ENCODE data around the gene MTHFD1L.

Gene MTHFD1L

DNA sequence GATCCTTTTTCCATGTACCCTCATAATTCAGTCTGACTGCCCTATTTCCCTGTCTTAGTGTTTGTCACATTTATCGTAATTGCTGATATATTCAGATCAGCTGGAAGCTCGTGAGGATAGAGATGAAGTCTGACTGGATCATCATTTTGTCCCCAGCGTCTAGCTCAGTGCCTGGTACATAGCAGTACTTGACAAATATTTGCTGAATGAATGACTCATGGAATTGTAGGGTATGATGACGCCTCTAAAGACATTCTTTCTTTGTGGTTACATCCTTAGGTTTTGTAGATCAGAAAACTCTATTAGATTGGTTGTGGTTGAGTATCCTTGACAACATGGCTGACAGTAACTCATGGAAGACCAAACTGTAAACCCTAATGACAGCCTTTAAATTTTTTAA lies 68.9 kb downstream of the MTHFD1L start:
- DNase-seq (ENCODE audit: low spot score): no peak

DNA sequence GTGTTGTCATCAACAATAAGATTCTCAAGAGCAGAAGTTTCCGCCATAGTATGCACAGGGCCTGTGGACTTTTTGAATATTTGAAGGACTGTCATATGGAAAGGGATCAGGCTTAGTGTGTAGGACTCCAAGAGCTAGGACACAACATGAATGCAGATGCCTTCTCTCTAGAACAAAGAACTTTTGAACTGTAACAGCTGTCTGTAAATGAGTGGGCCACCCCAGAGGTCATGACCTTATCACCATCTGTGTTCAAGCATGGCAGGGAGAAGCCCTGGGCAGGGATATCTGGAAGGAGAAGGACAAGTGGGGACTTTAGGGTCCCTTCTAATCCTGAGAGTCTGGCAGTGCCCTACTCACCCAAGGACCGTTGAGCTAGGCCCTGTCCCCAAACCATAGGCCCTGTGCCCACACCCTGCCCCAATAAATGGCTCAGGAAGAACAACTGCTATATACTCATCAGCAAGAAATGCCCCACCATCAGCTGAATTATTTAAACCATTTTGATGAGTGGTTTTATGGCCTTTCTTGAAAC lies 70.6 kb downstream of the MTHFD1L start:
- no peak for DNase-seq (ENCODE audit: low spot score)

GRCh38 chr6:150937132-150937906 lies 71.8 kb downstream of the MTHFD1L start:
- DNase-seq (ENCODE audit: low spot score): no peak

DNA sequence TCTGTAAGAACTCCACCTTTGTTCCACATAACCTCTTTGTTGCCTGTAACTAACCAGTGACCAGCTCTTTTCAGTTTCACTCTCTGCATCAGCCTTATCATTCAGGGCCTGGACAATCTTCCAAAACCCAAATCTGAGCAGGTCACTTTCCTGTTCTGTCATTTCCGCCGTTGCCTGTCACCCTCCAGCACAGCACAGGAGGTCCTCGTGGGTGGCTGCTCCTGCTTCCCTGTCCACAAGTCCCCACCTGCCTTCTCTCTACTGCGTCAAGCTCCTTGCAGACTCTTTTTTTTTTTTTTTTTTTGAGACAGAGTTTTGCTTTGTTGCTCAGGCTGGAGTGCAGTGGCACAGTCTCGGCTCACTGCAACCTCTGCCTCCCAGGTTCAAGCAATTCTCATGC lies 73.9 kb downstream of the MTHFD1L start:
- DNase-seq (ENCODE audit: low spot score): no peak

- DNase-seq (ENCODE audit: low spot score): no peak
Measured at GRCh38 chr6:150940941-150941340, 75.4 kb downstream of the MTHFD1L start.

- no peak for DNase-seq (ENCODE audit: low spot score)
Measured at GRCh38 chr6:150949526-150949925, 84.0 kb downstream of the MTHFD1L start.

- no peak for DNase-seq (ENCODE audit: low spot score)
Measured at GRCh38 chr6:150953851-150954250, 88.3 kb downstream of the MTHFD1L start.

GRCh38 chr6:150959166-150959565 lies 93.7 kb downstream of the MTHFD1L start:
- DNase-seq (ENCODE audit: low spot score): no peak

DNA sequence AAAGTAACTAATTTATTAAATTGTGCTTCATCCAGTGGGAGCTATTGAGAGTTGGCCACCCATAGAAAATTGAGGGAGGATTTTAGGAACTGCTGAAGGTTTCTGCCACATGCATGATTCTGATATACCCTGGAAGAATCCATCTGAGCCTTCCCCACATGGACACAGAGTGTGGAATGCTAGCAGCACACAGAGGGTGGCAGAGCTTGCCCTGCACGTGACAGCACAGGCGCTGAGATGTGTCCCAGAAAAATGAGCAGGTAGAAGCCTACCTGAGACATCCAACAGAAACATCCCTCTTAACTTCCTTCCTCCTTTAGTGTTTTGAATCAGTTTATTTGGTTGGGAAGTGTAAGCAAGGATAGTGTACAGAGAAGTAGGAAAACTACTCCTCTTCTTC lies 96.9 kb downstream of the MTHFD1L start:
- DNase-seq (ENCODE audit: low spot score): no peak

DNA sequence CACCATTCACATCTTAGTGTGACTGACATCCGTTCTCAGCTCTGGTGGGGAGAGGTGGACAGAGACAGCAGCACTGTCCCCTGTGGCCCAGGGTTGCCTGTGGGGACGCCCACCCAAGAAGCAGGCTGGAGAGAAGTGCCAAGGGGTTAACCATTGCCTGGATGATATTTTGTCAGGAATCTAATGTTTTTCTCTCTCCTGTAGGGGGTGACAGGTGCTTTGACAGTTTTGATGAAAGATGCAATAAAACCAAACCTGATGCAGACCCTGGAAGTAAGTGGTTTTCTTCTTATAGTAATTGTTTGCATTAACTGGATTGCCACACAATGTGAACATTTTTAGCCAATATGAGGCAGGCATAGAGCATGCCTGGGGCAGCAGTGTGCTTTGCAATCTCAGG lies 99.3 kb downstream of the MTHFD1L start:
- DNase-seq (ENCODE audit: low spot score): no peak

DNA sequence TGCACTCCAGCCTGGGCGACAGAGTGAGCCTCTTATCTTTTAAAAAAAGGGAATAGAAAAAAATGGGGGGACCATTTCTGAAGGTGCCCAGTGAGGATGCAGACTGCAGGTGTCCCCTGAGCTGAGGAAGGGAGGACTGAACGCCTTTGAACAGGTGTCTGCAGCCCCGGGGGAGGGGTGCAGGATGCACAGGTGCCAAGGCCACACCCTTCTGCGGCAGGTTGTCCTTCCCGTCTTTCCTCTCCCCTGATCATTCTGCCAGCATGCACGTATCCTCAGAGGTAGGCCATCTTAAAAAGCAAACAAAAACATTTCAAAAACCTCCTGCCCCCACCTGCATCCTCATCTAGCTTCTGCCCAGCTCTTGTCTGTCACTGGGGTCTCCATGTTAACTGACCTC lies 101.3 kb downstream of the MTHFD1L start:
- DNase-seq (ENCODE audit: low spot score): no peak

DNA sequence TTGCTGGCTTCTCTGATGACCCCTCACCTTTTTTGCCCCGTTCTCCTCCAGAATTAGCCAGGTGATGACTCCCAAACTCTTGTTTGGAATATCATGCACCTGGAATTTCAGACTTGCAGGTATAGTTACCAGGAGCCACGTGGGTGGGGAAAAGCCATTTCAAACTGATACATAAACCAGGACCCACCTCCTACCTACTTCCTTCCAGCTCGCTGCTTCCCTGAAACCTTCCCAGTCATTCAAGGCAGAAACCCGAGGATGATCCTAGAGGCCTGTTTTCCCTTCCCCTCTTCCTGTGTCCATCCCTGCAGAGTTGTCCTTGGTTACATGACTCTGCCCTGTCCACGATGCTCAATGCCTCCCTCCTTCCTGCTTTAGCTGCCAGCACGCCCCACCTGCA lies 101.9 kb downstream of the MTHFD1L start:
- DNase-seq (ENCODE audit: low spot score): no peak

DNA sequence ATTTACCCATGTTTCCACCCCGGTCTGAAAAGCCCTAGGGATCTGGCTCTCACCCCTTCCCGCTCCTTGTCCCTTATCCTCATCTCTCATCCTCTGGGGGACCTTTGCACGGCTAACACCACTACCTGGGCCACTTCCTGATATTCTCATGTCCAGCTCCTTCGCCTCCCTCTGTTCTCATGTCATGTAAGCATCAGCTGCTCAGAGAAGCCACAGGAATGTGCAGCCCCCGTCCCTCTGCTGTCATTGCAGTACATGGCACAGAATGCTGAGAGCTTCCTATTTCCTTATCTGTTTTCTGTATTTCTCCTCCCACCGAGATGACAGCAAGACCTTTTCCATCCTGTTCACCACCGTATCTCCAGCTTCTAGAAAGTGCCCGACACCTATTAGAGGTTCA lies 102.4 kb downstream of the MTHFD1L start:
- no peak for DNase-seq (ENCODE audit: low spot score)

GRCh38 chr6:150969901-150970300 lies 104.4 kb downstream of the MTHFD1L start:
- DNase-seq (ENCODE audit: low spot score): no peak

DNA sequence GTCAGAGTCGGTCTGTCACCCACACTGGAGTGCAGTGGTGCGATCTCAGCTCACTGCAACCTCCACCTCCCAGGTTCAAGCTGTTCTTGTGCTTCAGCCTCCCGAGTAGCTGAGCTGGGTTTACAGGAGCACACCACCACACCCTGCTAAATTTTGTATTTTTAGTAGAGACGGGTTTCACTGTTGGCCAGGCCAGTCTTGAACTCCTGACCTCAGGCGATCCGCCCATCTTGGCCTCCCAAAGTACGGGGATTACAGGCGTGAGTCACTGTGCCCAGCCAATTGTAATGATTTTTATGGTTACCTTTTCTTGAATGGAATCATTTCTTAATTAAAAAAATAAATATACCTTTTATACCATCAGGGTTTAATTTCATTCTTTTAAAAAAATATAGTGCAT lies 105.7 kb downstream of the MTHFD1L start:
- no peak for DNase-seq (ENCODE audit: low spot score)

DNA sequence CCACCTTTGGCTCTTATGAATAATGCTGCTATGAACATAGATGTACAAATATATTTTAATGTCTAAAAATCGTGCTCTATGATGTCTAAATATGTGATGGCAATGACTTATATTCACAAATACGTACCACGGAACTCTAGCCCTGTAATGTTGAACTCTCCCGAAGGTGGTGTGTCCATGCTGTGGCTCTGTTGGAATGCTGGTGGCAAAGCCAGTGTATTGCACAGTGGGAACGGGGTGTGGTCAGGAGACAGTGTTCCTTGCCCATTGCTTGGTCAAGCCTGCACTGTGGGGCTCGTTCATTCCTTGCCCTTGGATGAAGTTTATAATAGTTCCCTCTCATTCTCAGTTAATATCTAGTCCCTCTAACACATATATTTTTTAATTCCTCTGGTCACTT lies 109.6 kb downstream of the MTHFD1L start:
- DNase-seq (ENCODE audit: low spot score): no peak

DNA sequence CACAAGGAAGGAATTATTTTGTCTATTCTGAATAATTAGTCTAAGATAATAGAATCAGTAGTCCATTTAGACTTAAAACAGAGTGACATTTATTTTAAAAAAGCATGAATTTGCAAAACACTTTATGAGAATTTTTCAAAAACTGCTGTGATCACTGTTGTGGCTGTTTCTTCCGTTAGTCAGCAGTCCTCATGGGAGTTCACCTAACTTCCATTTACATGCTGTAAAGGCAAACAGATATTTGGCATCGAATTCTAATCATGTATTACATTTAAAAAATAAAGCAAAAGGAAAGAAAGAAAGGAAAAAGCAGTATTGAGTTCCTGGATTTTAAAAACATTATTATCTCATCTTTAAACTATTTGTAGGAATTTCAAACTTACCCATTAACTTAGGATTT lies 111.8 kb downstream of the MTHFD1L start:
- DNase-seq (ENCODE audit: low spot score): no peak

DNA sequence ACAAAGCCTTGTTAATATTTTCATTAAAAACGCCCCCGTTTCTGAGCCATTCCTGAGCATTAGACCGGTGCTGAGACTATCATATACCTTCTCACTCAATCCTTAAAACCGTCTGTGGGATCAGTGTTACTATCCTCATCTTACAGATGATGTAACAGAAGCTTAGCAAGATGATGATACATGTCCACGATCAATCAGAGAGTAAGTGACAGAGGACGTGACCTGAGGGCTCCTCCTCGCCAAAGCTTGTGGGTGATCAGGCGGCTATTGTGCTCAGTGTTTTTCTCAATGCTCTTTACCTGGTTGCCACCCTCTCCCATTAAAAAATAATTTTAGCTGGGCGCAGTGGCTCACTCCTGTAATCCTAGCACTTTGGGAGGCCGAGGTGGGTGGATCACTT lies 113.1 kb downstream of the MTHFD1L start:
- no peak for DNase-seq (ENCODE audit: low spot score)

GRCh38 chr6:150979826-150980350 lies 114.4 kb downstream of the MTHFD1L start:
- no peak for DNase-seq (ENCODE audit: low spot score)

GRCh38 chr6:150981095-150981494 lies 115.6 kb downstream of the MTHFD1L start:
- no peak for DNase-seq (ENCODE audit: low spot score)

DNA sequence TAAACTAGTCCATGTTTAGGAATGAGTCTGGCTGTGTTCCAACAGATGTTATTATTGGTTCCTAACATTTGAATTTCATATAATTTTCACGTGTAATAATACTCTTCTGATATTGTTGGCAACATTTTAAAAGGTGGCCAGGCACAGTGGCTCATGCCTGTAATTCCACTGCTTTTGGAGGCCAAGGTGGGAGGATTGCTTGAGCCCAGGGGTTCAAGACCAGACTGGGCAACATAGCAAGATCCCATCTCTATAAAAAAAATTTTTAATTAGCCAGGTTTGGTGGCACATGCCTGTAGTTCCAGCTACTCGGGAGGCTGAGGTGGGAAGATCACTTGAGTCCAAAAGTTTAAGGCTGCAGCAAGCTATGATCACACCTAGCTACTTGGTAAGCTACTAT lies 116.2 kb downstream of the MTHFD1L start:
- no peak for DNase-seq (ENCODE audit: low spot score)

DNA sequence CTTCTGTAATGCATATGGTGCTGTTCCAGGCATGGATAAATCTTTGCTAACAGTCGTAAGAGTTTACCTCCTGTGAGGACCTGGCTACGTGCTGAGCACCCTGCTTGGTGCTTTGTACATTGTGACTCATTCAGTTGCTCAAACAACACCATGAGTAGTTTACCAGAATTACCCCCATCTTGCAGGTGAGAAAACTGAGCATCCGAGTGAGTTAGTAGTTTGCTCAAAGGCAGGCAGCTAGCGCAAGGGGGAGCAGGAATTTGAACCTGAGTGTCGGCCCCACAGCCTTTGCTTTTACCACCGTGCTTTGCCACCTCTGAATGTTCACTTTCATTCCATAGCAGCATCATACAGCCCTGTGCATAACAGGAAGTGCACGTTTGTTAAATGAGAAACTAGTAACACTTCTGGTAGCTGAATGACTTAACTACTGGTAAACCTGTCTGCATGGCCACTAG lies 121.9 kb downstream of the MTHFD1L start:
- no peak for DNase-seq (ENCODE audit: low spot score)

- DNase-seq (ENCODE audit: low spot score): no peak
Measured at GRCh38 chr6:150987855-150988464, 122.5 kb downstream of the MTHFD1L start.
